Globus pallidus (tissue), 1 donor: ENCODE results near the gene SQSTM1.

Experiments used
- DNase-seq: peaks from one replicate; pipeline ENCODE4 v3.0.0-alpha.2; 2015; ENCODE audit warnings: low spot score

Gene SQSTM1

GRCh38 chr5:179874136-179874535 is 53.4 kb downstream of the SQSTM1 start:
- DNase-seq, result no peak

DNA sequence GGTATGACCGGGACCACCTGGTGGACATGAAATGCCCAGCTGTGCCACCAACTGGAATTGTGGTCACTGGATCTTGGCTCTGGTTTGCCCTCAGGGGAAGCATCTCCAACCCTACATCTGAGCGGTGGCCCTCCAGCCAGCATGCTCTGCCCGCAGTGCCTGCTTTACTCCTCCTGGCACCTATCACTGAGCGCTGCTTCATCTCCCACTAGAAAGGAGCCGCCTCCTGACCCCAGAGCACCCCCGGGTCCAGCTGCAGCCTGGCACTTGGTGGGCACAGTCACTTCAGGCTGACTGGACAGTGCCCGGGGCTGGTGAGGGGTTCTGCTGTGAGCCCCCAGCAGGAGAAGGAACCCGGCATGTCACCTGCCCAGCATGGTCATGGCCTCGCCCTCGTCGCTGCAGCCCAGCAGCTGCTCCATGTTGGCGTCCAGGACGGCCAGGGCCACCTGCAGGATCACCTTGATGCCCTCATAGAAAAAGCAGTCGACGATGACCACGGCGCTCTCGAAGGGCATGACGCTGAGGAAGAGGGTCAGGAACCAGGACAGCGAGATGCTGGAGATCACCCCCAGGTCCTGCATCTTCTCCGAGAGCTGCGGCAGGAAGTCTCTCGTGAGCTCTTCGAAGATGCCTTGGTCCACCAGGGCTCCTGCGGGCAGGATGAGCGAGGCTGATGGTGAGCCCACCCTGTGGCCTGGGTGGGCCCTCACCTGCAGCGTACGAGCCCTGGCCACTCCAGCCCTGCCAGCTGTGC is 54.0 kb downstream of the SQSTM1 start:
- DNase-seq, result no peak

- DNase-seq, result no peak
Observed at GRCh38 chr5:179875741-179876609, 55.3 kb downstream of the SQSTM1 start.

DNA sequence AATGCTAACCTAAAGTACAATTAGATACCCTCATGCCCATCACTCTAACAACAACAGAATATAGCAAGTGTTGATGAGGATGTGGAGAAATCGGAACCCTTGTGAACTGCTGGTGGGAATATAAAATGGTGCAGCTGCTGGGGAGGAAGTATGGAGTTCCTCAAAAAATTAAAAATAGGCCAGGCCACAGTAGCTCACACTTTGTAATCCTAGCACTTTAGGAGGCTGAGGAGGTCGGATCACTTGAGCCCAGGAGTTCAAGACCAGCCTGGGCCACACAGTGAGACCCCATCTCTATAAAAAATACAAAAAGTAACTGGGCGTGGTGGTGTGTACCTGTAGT is 55.9 kb downstream of the SQSTM1 start:
- DNase-seq, result no peak

DNA sequence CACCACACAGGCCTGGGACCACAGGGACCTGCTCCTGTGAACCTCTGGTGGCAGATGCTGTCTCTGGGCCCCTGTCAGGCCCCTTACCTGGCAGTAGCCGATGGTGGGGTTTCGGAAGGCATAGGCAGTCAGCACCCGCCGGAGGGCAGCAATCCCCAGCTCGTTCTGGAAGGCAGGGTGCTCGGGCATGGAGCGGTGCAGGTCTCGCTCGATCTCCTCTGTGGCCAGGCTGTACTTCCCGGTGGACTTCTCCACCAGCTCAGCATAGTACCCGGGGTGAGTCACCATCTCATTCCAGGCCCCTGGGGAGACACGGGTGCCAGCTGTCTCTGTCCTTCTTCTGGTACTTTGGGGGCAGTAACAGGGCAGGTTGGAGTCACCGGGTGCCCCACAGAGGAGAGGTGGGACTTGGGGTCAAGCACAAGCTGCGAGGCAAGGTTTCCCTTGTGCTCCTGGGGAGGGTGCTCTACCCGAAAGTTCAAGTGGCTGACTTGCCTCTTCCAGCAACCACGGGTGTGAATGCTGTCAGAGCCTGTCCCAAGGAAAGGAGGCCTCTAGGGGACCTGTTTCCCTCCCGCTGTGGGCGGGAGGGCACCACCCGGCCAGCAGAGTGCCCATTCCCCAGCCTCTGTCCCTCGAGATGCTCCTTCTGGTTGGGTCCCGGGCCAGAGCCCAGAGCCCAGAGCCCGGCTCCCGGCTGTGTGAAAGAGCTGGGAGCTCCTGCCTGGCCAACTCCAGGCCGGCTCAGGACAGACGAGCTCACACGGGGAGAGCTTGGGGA is 57.7 kb downstream of the SQSTM1 start:
- no peak for DNase-seq

- no peak for DNase-seq
Observed at GRCh38 chr5:179879003-179879689, 58.4 kb downstream of the SQSTM1 start.

- no peak for DNase-seq
Observed at GRCh38 chr5:179879690-179880010, 58.9 kb downstream of the SQSTM1 start.

DNA sequence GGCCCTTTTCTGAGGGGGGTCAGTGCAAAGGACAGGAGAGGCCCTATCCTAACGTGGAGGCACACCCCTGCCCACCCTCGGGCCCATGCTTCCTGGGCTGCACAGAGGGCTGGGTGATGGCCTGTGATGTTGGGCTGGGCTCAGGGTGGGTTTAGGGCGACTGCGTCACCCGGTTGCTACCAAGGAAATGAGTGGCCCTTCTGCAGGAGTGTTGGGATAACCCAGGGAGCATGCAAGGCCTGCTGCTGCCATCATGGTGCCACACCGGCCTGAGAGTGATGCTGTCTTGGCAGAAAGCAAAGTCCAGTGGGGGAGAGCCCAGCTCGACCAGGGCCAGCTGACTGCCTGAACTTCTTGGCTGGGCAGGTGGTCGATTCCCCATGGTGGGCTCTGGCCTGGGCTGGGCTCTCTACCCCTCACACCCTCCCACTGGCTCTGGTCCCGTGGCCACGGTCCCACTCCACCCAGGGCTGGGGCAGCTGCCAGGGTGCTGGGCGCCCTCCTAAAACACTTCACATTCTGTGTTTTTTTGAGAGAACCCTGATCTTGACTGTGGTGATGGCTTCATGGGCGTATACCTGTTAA is 59.5 kb downstream of the SQSTM1 start:
- no peak for DNase-seq

DNA sequence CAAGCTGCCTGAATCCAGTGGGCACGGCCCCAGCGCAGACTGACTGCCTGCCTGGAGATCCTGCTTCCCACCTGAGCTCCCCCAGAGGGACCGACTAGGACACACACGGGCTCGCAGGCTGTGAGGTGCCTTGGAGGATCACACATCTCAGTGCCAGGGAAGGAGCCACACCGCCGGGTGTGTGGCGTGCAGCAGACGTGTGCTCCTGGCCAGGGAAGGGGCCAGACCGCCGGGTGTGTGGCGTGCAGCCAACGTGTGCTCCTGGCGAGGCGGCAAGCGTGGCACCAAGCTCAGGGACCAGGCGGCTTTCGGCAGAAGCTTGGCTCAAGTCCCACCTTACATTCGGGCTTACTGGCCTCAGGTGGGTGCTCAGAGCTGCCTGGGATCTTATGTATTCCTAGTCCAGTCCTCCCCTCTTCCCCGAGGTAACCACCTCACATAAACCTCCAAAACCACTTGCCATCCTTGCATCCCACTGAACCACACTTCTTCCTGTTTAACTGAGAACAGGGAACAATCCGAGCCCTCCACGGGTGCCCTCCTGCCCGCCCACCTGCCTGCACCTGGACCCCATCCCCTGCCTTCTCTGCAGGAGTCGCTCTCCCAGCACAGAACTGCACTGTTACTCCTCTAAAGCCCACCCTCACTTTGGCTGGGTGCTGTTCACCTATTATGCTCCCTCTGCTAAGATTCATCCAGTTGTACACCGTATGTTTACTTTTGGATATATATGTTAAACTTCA is 60.3 kb downstream of the SQSTM1 start:
- no peak for DNase-seq

DNA sequence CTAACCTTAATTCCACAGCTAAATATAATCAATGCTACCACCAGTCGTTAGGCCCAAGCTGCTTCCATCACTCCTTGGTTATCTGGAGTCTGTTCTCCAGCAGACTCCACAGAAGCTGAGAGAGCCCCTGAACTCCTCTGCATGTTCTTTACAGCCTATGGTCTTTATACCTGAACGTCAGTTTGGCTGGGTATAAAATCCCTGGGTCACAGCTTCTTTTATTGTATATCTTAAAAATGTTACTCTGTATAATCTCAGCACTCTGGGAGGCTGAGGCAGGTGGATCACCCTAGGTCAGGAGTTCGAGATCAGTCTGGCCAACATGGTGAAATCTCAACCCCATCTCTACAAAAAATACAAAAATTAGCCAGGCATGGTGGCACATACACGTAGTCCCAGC is 61.6 kb downstream of the SQSTM1 start:
- no peak for DNase-seq

GRCh38 chr5:179883163-179883562 is 62.5 kb downstream of the SQSTM1 start:
- DNase-seq, result no peak

GRCh38 chr5:179885491-179886090 is 64.9 kb downstream of the SQSTM1 start:
- DNase-seq, result no peak

DNA sequence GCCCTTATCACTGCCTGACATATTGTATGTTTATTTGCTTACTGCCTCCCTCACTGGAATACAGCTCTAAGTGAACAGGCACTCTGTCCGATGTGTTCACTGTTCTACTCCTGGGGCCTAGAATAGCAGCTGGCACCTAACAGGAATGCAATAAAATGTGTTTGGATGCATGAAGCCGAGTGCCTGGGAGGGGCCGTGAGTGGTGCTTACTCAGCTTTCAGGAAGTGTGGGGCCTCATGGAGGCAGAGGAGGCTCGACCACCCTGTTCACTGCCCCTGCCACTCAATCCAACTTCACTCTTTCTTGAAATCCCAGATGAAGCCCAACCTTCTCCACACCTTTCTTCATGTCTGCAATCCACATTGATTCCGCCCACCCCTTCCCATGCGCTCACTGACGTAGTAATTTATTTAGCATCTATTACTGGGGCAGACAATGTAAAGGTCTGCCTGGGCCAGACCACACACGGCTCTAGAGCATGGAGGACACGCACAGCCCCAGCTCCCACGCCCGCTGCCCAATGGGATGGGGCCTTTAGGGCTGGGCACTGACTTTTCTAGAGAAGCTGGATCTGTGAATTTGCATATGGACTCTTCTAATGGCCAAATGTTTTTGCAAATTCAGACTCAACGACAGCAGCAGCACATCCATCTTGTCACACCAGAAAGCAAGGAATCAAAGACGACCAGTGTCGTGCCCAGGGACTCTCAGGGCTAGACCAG is 65.6 kb downstream of the SQSTM1 start:
- DNase-seq, result no peak

DNA sequence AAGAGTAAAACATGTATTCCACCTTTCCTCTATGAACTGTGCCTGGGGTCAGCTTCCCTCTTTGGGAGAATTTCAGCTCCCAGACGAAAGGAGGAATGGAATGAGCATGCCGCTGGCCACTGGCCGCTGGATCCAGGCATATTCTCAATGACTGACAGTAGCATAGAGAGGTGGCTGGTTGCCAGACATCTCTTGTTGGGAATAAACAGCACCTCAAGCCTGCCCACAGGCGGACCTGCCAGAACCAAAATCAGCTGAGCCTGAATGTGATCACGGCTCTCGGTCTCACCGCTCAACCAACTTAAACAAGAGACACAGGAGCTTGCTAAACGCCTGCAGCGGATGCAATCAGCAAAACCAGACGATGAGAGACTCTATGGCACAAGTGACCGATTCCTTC is 66.4 kb downstream of the SQSTM1 start:
- DNase-seq, result no peak
